Colonic mucosa (tissue), 4 donors: ENCODE results near the gene MECP2. TPM values are rescaled to one million over a fixed set of nuclear protein-coding genes. Genes with fewer than 3 reads are reported as not detected.

Experiments used
- DNase-seq: peaks from one replicate; pipeline ENCODE4 v3.0.0-alpha.2; 2020
- H3K27ac ChIP-seq: fragments of 200-600 bp; one replicate; pipeline ENCODE4 v1.8.0; 2021
- H3K27me3 ChIP-seq: fragments of 200-600 bp; one replicate; pipeline ENCODE4 v1.8.0; 2021
- H3K36me3 ChIP-seq: fragments of 200-600 bp; one replicate; pipeline ENCODE4 v1.8.0; 2021
- H3K4me1 ChIP-seq: fragments of 200-600 bp; one replicate; pipeline ENCODE4 v1.8.0; 2021; ENCODE audit warnings: mild to moderate bottlenecking
- H3K4me3 ChIP-seq: fragments of 200-600 bp; one replicate; pipeline ENCODE4 v1.8.0; 2021
- H3K9ac ChIP-seq, 2 donors: one replicate each; pipeline ENCODE4 v1.7.0; 2013; ENCODE audit warnings: control low read depth in 2 of 2, low read depth in 2 of 2, low read length in 2 of 2
- H3K9me3 ChIP-seq: fragments of 200-600 bp; one replicate; pipeline ENCODE4 v1.8.0; 2021
- CTCF ChIP-seq: fragments of 200-600 bp; IDR thresholded peaks from one replicate; pipeline ENCODE4 v1.8.0; 2022; ENCODE audit warnings: antibody characterized with exemption, mild to moderate bottlenecking
- intact Hi-C: fragments of 100-400 bp; cut with DNase I; formaldehyde crosslinking; loops from one replicate; pipeline ENCODE4 v1.14.1; 2022
- total RNA-seq, 2 donors: library from RNA; stranded (reverse); fragmentation: NEBNext Ultra II Directional in 1 of 2; extraction: Animal tissue kit (Norgen Biotek cat#: 25700) in 1 of 2; gene quantifications; one replicate each; pipeline ENCODE4 v1.2.1, GENCODE V29; 2021
- donor health status: healthy.
- donor health status: DM: no; HTN: no; CAD: no.
- donor health status: DM: no; HTN: no; CAD: no.

MECP2 gene
- total RNA-seq, 2 donors from 2014 or later: 28.3 to 29.7 TPM

- Histone ChIP-seq H3K4me1 (no peaks in the 10 kb centered on the region), H3K27me3 (no peaks in the 10 kb centered on the region), H3K9ac (no peak overlapping the region), H3K27ac (no peak overlapping the region), H3K36me3 (no peaks in the 10 kb centered on the region), H3K4me3 (no peak overlapping the region), H3K9me3 (no peaks in the 10 kb centered on the region)
- no peak for TF ChIP-seq CTCF
- no peak for DNase-seq
- intact Hi-C loops: no loop called here
Measured at GRCh38 chrX:154016366-154017076, 81.0 kb downstream of the MECP2 start.

- DNase-seq: no peak
- Histone ChIP-seq H3K27me3 (peaks cover under 1% of the 10 kb centered on the region), H3K4me1 (no peaks in the 10 kb centered on the region), H3K36me3 (no peaks in the 10 kb centered on the region), H3K4me3 (no peak overlapping the region), H3K9me3 (no peaks in the 10 kb centered on the region), H3K9ac (no peak overlapping the region), H3K27ac (no peak overlapping the region)
- no peak for TF ChIP-seq CTCF
- intact Hi-C loops: no loop called here
Measured at GRCh38 chrX:154015581-154016264, 81.8 kb downstream of the MECP2 start.

GRCh38 chrX:154014429-154015380, 82.8 kb downstream of the MECP2 start:
- Histone ChIP-seq H3K4me1 (no peaks in the 10 kb centered on the region), H3K9ac (no peak overlapping the region), H3K27ac (no peak overlapping the region), H3K4me3 (no peak overlapping the region), H3K27me3 (peaks cover 5% of the 10 kb centered on the region), H3K36me3 (no peaks in the 10 kb centered on the region), H3K9me3 (no peaks in the 10 kb centered on the region)
- intact Hi-C loops: no loop called here
- no peak for DNase-seq
- TF ChIP-seq CTCF: no peak

- H3K27me3 ChIP-seq: peaks cover 5% of the 10 kb centered on the region
- H3K27ac ChIP-seq: no peak overlapping the region
- no peaks in the 10 kb centered on the region for H3K4me1 ChIP-seq
- peak; percentile 94 for TF ChIP-seq CTCF
- H3K36me3 ChIP-seq: no peaks in the 10 kb centered on the region
- no peaks in the 10 kb centered on the region for H3K9me3 ChIP-seq
- intact Hi-C loops: no loop called here
- H3K4me3 ChIP-seq: no peak overlapping the region
- no peak overlapping the region for H3K9ac ChIP-seq
- DNase-seq: no peak
Measured at GRCh38 chrX:154013614-154014360, 83.7 kb downstream of the MECP2 start.

GRCh38 chrX:154013001-154013421, 84.5 kb downstream of the MECP2 start:
- Histone ChIP-seq H3K36me3 (no peaks in the 10 kb centered on the region), H3K9me3 (no peaks in the 10 kb centered on the region), H3K9ac (no peak overlapping the region), H3K4me3 (no peak overlapping the region), H3K4me1 (no peaks in the 10 kb centered on the region), H3K27me3 (peaks cover 5% of the 10 kb centered on the region), H3K27ac (no peak overlapping the region)
- DNase-seq: no peak
- intact Hi-C loops: no loop called here
- no peak for TF ChIP-seq CTCF
